ENCODE results near the gene EPS8. TPM values are rescaled to one million over a fixed set of nuclear protein-coding genes. Genes with fewer than 3 reads are reported as not detected.
"Not testable (repeated sequence)": the region's sequence is repeated elsewhere in the genome, so short reads cannot be mapped to it uniquely, and the experiment has no call there.

EPS8 gene
- total RNA-seq, 1 donor from 2014 or later, result 94.6 TPM

GRCh38 chr12:15741082-15741481, 48.1 kb downstream of the EPS8 start:
- no peaks in the 10 kb centered on the region for H3K27me3 ChIP-seq
- no peak overlapping the region for H3K27ac ChIP-seq
- intact Hi-C loops (cut with DNase I), result no loop called here
- TF ChIP-seq CTCF (IDR thresholded peaks at IDR 0.05), result no peak
- H3K4me1 ChIP-seq, result peaks cover 0 to 3% of the 10 kb centered on the region in 2 donors
- no peaks in the 10 kb centered on the region for H3K9me3 ChIP-seq
- DNase-seq (ENCODE audit: low spot score in 2 of 2), result no peak
- H3K36me3 ChIP-seq, result no peaks in the 10 kb centered on the region
- no peak overlapping the region for H3K4me3 ChIP-seq

GRCh38 chr12:15740389-15740788, 48.8 kb downstream of the EPS8 start:
- H3K27me3 ChIP-seq; DNase-seq (ENCODE audit: low spot score in 2 of 2); H3K4me1 ChIP-seq; H3K36me3 ChIP-seq; H3K27ac ChIP-seq; intact Hi-C loops (cut with DNase I); H3K4me3 ChIP-seq; H3K9me3 ChIP-seq: not testable (repeated sequence)

GRCh38 chr12:15738438-15739015, 50.7 kb downstream of the EPS8 start:
- TF ChIP-seq CTCF (IDR thresholded peaks at IDR 0.05), result no peak
- H3K9me3 ChIP-seq, result no peaks in the 10 kb centered on the region
- peaks cover 0 to 3% of the 10 kb centered on the region in 2 donors for H3K4me1 ChIP-seq
- intact Hi-C loops (cut with DNase I), result no loop called here
- DNase-seq (ENCODE audit: low spot score in 2 of 2), result no peak
- H3K27ac ChIP-seq, result no peak overlapping the region
- H3K4me3 ChIP-seq, result no peak overlapping the region
- H3K27me3 ChIP-seq, result no peaks in the 10 kb centered on the region
- no peaks in the 10 kb centered on the region for H3K36me3 ChIP-seq

GRCh38 chr12:15735837-15736615, 53.2 kb downstream of the EPS8 start:
- H3K4me3 ChIP-seq, result no peak overlapping the region
- H3K27me3 ChIP-seq, result no peaks in the 10 kb centered on the region
- no peak for DNase-seq (ENCODE audit: low spot score in 2 of 2)
- no peaks in the 10 kb centered on the region for H3K9me3 ChIP-seq
- peaks cover 0 to 24% of the 10 kb centered on the region in 2 donors for H3K4me1 ChIP-seq
- H3K27ac ChIP-seq, result no peak overlapping the region
- TF ChIP-seq CTCF (IDR thresholded peaks at IDR 0.05), result no peak
- intact Hi-C loops (cut with DNase I), result no loop called here
- H3K36me3 ChIP-seq, result no peaks in the 10 kb centered on the region

GRCh38 chr12:15733136-15733535, 56.1 kb downstream of the EPS8 start:
- intact Hi-C loops (cut with DNase I), result loop anchor here (5.0 kb wide), 1 partner anchor 76 kb away; no protein-coding TSS in a partner anchor

More at GRCh38 chr12:15733136-15733535, 56.1 kb downstream of the EPS8 start:
- no peaks in the 10 kb centered on the region for H3K27me3 ChIP-seq
- no peak overlapping the region for H3K4me3 ChIP-seq
- H3K9me3 ChIP-seq, result no peaks in the 10 kb centered on the region
- H3K27ac ChIP-seq, result peak overlapping the region in 1 of 2 donors; percentile 3
- no peak for TF ChIP-seq CTCF (IDR thresholded peaks at IDR 0.05)
- DNase-seq (ENCODE audit: low spot score in 2 of 2), result no peak
- no peaks in the 10 kb centered on the region for H3K36me3 ChIP-seq
- H3K4me1 ChIP-seq, result peaks cover 0 to 31% of the 10 kb centered on the region in 2 donors
